CD4-positive, alpha-beta T cell (primary cell): Measurements from ENCODE around the gene LILRA2. TPM values are rescaled to one million over a fixed set of nuclear protein-coding genes. Genes with fewer than 3 reads are reported as not detected.

ENCODE experiments used
- ATAC-seq: fragments of 200-7000 bp; cut with Tn5 transposase; one replicate; pipeline ENCODE4 v1.10.0; 2022; ENCODE audit warnings: mild to moderate bottlenecking; ENCODE audit not compliant: poor library complexity
- CTCF ChIA-PET: fragments of 350-600 bp; sonication (Branson Sonifier 250); formaldehyde crosslinking; loops from one replicate; lab custom pipeline; 2021; ENCODE audit warnings: antibody characterized with exemption, inconsistent platforms; lab: Charles Lee
- POLR2A ChIA-PET: fragments of 350-600 bp; sonication (Branson Sonifier 250); formaldehyde crosslinking; loops from one replicate; lab custom pipeline; 2021; ENCODE audit warnings: antibody characterized with exemption, inconsistent platforms; lab: Charles Lee
- DNase-seq, 14 experiments: peaks; one replicate each; pipeline ENCODE4 v3.0.0-alpha.2; 2013 to 2020; ENCODE audit warnings: mixed read lengths in 2 of 14
- H3K27ac ChIP-seq, 2 donors: one replicate each; pipeline versions ENCODE4 v1.5.1 to v1.7.0; 2013; ENCODE audit warnings: low read length in 2 of 2, low read depth in 1 of 2, mild to moderate bottlenecking in 1 of 2
- H3K27me3 ChIP-seq, 2 experiments: 1 replicate in 1 of 2; 2 replicates in 1 of 2; pipeline versions ENCODE4 v1.6.1 to v1.7.0; 2013; ENCODE audit warnings: low read length in 2 of 2, control low read depth in 1 of 2, mild to moderate bottlenecking in 1 of 2, moderate library complexity in 1 of 2; ENCODE audit not compliant: insufficient read depth in 2 of 2, control insufficient read depth in 1 of 2
- H3K36me3 ChIP-seq: one replicate; pipeline ENCODE4 v1.6.1; 2013; ENCODE audit warnings: low read length, control low read depth; ENCODE audit not compliant: insufficient read depth
- H3K4me1 ChIP-seq: one replicate; pipeline ENCODE4 v1.6.1; 2013; ENCODE audit warnings: low read length, control low read depth; ENCODE audit not compliant: insufficient read depth
- H3K4me3 ChIP-seq: one replicate; pipeline ENCODE4 v1.5.1; 2013; ENCODE audit warnings: mild to moderate bottlenecking, low read length, moderate library complexity
- H3K9me3 ChIP-seq, 2 experiments: 1 replicate in 1 of 2; 2 replicates in 1 of 2; pipeline versions ENCODE4 v1.6.1 to v1.7.0; 2013; ENCODE audit warnings: low read length in 2 of 2, mild to moderate bottlenecking in 2 of 2, control low read depth in 1 of 2, moderate library complexity in 1 of 2; ENCODE audit not compliant: control insufficient read depth in 1 of 2, insufficient read depth in 1 of 2
- H3K27ac Mint-ChIP-seq: one replicate; pipeline ENCODE4 v1.8.0; 2020; ENCODE audit warnings: mixed read lengths
- H3K27me3 Mint-ChIP-seq: one replicate; pipeline ENCODE4 v1.8.0; 2021; ENCODE audit warnings: mixed read lengths
- H3K36me3 Mint-ChIP-seq: one replicate; pipeline ENCODE4 v1.8.0; 2021; ENCODE audit warnings: low read depth, mixed read lengths
- H3K4me1 Mint-ChIP-seq: one replicate; pipeline ENCODE4 v1.8.0; 2021; ENCODE audit warnings: low read depth, mixed read lengths
- H3K4me3 Mint-ChIP-seq: one replicate; pipeline ENCODE4 v1.8.0; 2020; ENCODE audit warnings: mild to moderate bottlenecking, mixed read lengths
- H3K9me3 Mint-ChIP-seq: one replicate; pipeline ENCODE4 v1.8.0; 2020; ENCODE audit warnings: mixed read lengths
- CTCF ChIP-seq: fragments of 200-600 bp; IDR thresholded peaks from one replicate; pipeline ENCODE4 v1.8.0; 2022; ENCODE audit warnings: antibody characterized with exemption, mild to moderate bottlenecking
- intact Hi-C, 2 experiments: fragments of 100-400 bp; cut with DNase I in 1 of 2; cut with micrococcal nuclease in 1 of 2; formaldehyde crosslinking; loops; one replicate each; pipeline versions ENCODE4 v1.15.1 to v1.9.0; 2023 to 2025; cut with DNase I, micrococcal nuclease
- total RNA-seq, 174 experiments: library from RNA in 2 of 174; stranded (reverse) in 2 of 174; gene quantifications; one replicate each; pipeline ENCODE4 v1.2.3 and lab custom pipeline; 2021 to 2026

Gene LILRA2
- total RNA-seq, 2 experiments from 2014 or later: 0.78 to 0.91 TPM

- no peak for TF ChIP-seq CTCF
- no peak overlapping the region for H3K4me3 ChIP-seq
- peaks cover 0 to 24% of the 10 kb centered on the region in 2 experiments for H3K9me3 ChIP-seq
- Mint-ChIP-seq H3K36me3 (no peaks in the 10 kb centered on the region), H3K27ac (no peak overlapping the region), H3K27me3 (peaks cover 12% of the 10 kb centered on the region), H3K4me1 (no peaks in the 10 kb centered on the region), H3K4me3 (no peak overlapping the region), H3K9me3 (no peaks in the 10 kb centered on the region)
- ATAC-seq (no peak), DNase-seq (no peak)
- intact Hi-C loops: no loop called here
- peaks cover 0 to 9% of the 10 kb centered on the region in 2 experiments for H3K27me3 ChIP-seq
- peaks cover 5% of the 10 kb centered on the region for H3K4me1 ChIP-seq
- H3K36me3 ChIP-seq: no peaks in the 10 kb centered on the region
- ChIA-PET POLR2A (no interaction called here), CTCF (no interaction called here)
- H3K27ac ChIP-seq: no peak overlapping the region
Measured at GRCh38 chr19:54612428-54612827, 38.8 kb downstream of the LILRA2 start.

DNA sequence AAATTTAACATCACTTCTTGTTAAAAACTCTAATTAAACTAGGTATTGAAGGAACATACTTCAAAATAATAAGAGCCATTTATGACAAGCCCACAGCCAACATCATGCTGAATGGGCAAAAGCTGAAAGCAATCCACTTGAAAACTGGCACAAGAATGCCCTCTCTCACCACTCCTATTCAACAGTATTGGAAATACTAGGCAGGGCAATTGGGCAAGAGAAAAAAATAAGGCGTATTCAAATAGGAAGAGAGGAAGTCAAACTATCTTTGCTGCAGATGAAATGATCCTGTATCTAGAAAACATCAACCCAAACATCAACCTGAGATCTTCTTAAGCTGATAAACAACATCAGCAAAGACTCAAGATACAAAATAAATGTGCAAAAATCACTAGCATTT lies 41.1 kb downstream of the LILRA2 start:
- CTCF ChIA-PET: no interaction called here

DNA sequence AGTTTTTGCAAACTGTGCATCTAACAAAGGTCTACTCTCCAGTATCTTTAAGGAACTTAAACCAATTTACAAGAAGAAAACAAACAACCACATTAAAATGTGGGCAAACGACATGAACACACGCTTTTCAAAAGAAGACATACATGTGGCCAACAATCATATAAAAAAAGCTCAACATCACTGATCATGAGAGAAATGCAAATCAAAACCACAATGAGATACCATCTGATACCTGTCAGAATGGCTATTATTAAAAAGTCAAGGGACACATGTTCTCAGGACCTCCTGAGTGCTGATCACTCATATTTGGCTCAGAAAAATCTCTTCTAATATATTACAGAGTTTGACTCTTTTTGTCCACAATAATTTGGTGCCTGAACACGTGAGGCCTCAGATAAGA lies 42.5 kb downstream of the LILRA2 start:
- CTCF ChIA-PET: no interaction called here

More for the DNA sequence above, 41.1 kb downstream of the LILRA2 start:
- POLR2A ChIA-PET: no interaction called here
- no peaks in the 10 kb centered on the region for H3K27me3 ChIP-seq
- no peaks in the 10 kb centered on the region for H3K36me3 ChIP-seq
- Mint-ChIP-seq H3K4me3 (no peak overlapping the region), H3K4me1 (no peaks in the 10 kb centered on the region), H3K9me3 (no peaks in the 10 kb centered on the region), H3K36me3 (no peaks in the 10 kb centered on the region), H3K27ac (no peak overlapping the region), H3K27me3 (peaks cover 1% of the 10 kb centered on the region)
- TF ChIP-seq CTCF: no peak
- DNase-seq (no peak), ATAC-seq (no peak)
- no peaks in the 10 kb centered on the region for H3K4me1 ChIP-seq
- no peak overlapping the region for H3K27ac ChIP-seq
- intact Hi-C loops: no loop called here
- peaks cover 0 to 7% of the 10 kb centered on the region in 2 experiments for H3K9me3 ChIP-seq
- no peak overlapping the region for H3K4me3 ChIP-seq

More for the DNA sequence above, 42.5 kb downstream of the LILRA2 start:
- no peaks in the 10 kb centered on the region for H3K27me3 Mint-ChIP-seq
- Histone ChIP-seq H3K4me1 (no peaks in the 10 kb centered on the region), H3K4me3 (no peak overlapping the region), H3K27ac (no peak overlapping the region), H3K27me3 (no peaks in the 10 kb centered on the region), H3K36me3 (no peaks in the 10 kb centered on the region), H3K9me3 (peaks cover 0 to 4% of the 10 kb centered on the region in 2 experiments)
- H3K36me3 Mint-ChIP-seq: no peaks in the 10 kb centered on the region
- TF ChIP-seq CTCF: no peak
- ATAC-seq: no peak
- H3K4me3 Mint-ChIP-seq: no peak overlapping the region
- no peaks in the 10 kb centered on the region for H3K9me3 Mint-ChIP-seq
- H3K4me1 Mint-ChIP-seq: no peaks in the 10 kb centered on the region
- intact Hi-C loops: no loop called here
- DNase-seq: no peak
- POLR2A ChIA-PET: no interaction called here
- H3K27ac Mint-ChIP-seq: no peak overlapping the region
